Activated CD4-positive, CD25-positive, alpha-beta regulatory T cell treated with anti-CD3 and anti-CD28 coated beads, Interleukin-2, amount 50 U/mL, for 24 hours (primary cell): ENCODE data around the gene MISP3.

ENCODE experiments used
- ATAC-seq, 2 donors: fragments of 150-1000 bp; cut with Tn5 transposase; one replicate each; pipeline ENCODE4 v1.10.0; 2021; ENCODE audit warnings: mild to moderate bottlenecking in 1 of 2, moderate library complexity in 1 of 2

MISP3 gene

GRCh38 chr19:14081797-14082674, 9.4 kb downstream of the MISP3 start:
- no peak for ATAC-seq

- ATAC-seq, result no peak
Observed at GRCh38 chr19:14082675-14082960, 10.0 kb downstream of the MISP3 start.

GRCh38 chr19:14085309-14085995, 12.9 kb downstream of the MISP3 start, which contains the start of gene C19orf67:
TSS of gene C19orf67 (minus strand) at chr19:14085783. CDS start at chr19:14085627, 156 bp downstream.
- no peak for ATAC-seq

- no peak for ATAC-seq
Observed at GRCh38 chr19:14086098-14086497, 13.5 kb downstream of the MISP3 start.

GRCh38 chr19:14088634-14089411, 16.2 kb downstream of the MISP3 start:
- no peak for ATAC-seq

GRCh38 chr19:14089412-14089661, 16.8 kb downstream of the MISP3 start:
- no peak for ATAC-seq

- peak; percentile 11 to 23 for ATAC-seq
Observed at GRCh38 chr19:14089662-14090508, 17.3 kb downstream of the MISP3 start.

GRCh38 chr19:14090509-14091080, 18.0 kb downstream of the MISP3 start, which contains the start of gene SAMD1:
TSS of gene SAMD1 (minus strand) at chr19:14090751.
- ATAC-seq, result peak; percentile 60 to 65

- ATAC-seq, result peak; percentile 72 to 78
Observed at GRCh38 chr19:14091081-14091812, 18.7 kb downstream of the MISP3 start.

- no peak for ATAC-seq
Observed at GRCh38 chr19:14091813-14092462, 19.4 kb downstream of the MISP3 start.

- no peak for ATAC-seq
Observed at GRCh38 chr19:14093117-14093823, 20.7 kb downstream of the MISP3 start.

- ATAC-seq, result no peak
Observed at GRCh38 chr19:14094854-14095253, 22.3 kb downstream of the MISP3 start.

- ATAC-seq, result no peak
Observed at GRCh38 chr19:14096272-14096992, 23.8 kb downstream of the MISP3 start.

GRCh38 chr19:14097532-14098151, 25.1 kb downstream of the MISP3 start:
- ATAC-seq, result no peak

GRCh38 chr19:14101003-14101545, 28.5 kb downstream of the MISP3 start:
- no peak for ATAC-seq

- ATAC-seq, result no peak
Observed at GRCh38 chr19:14102102-14102696, 29.6 kb downstream of the MISP3 start.

GRCh38 chr19:14102756-14103155, 30.2 kb downstream of the MISP3 start:
- ATAC-seq, result no peak

GRCh38 chr19:14103310-14103709, 30.7 kb downstream of the MISP3 start:
- ATAC-seq, result no peak
